Transverse colon (tissue), 3 donors: ENCODE measurements around the gene ZNF385B.

Experiments used
- EP300 ChIP-seq: sonication (generic); formaldehyde crosslinking; IDR thresholded peaks from one replicate; pipeline ENCODE4 v1.6.1; 2017; ENCODE audit warnings: antibody characterized with exemption, low read depth
- POLR2A ChIP-seq: fragments of 450-650 bp; IDR thresholded peaks from one replicate; pipeline ENCODE4 v1.6.1; 2016; ENCODE audit warnings: antibody characterized with exemption, mild to moderate bottlenecking, moderate library complexity
- TF ChIP-seq, protein P1 (sequence below), 5 experiments: fragments of 200-600 bp in 3 of 5; fragments of 450-650 bp in 2 of 5; sonication (generic) in 3 of 5; IDR thresholded peaks; 1 replicate in 2 of 5; 2 replicates in 3 of 5; pipeline ENCODE4 v1.5.1; 2016 to 2017; ENCODE audit warnings: antibody characterized with exemption in 5 of 5, inconsistent platforms in 3 of 5, mild to moderate bottlenecking in 2 of 5, moderate library complexity in 1 of 5

DNA sequence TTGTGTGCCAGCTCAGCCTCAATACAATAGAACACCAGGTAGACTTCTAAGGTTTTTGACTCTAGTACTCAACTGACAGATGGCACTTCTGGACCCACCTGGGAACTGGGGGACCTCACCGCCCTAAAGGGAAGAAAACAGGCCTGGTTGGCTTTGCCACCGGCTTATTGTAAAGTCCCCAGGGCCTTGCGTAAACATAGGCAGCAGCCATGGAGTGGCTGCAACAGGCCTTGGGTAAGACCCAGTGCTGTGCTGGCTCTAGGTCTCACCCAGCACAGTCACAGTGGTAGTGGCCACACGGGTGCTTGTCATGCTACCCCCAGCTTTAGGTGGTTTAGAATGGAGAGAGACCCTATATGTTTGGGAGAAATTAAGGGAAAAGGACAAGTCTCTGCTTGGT is 366.1 kb downstream of the ZNF385B start:
- TF ChIP-seq, protein P1, sequence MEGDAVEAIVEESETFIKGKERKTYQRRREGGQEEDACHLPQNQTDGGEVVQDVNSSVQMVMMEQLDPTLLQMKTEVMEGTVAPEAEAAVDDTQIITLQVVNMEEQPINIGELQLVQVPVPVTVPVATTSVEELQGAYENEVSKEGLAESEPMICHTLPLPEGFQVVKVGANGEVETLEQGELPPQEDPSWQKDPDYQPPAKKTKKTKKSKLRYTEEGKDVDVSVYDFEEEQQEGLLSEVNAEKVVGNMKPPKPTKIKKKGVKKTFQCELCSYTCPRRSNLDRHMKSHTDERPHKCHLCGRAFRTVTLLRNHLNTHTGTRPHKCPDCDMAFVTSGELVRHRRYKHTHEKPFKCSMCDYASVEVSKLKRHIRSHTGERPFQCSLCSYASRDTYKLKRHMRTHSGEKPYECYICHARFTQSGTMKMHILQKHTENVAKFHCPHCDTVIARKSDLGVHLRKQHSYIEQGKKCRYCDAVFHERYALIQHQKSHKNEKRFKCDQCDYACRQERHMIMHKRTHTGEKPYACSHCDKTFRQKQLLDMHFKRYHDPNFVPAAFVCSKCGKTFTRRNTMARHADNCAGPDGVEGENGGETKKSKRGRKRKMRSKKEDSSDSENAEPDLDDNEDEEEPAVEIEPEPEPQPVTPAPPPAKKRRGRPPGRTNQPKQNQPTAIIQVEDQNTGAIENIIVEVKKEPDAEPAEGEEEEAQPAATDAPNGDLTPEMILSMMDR (IDR thresholded peaks at IDR 0.05), result no peak
- TF ChIP-seq POLR2A (no peak), EP300 (no peak)
